Hematopoietic multipotent progenitor cell treated with erythropoietin and hydrocortisone succinate and interleukin-3 and kit ligand, for 4 days (in vitro differentiated cells): ENCODE measurements around the gene SELENON.

ENCODE experiments used
- DNase-seq: peaks from one replicate; pipeline ENCODE4 v3.0.0-alpha.2; 2015

The SELENON gene

GRCh38 chr1:25799935-25800702, at the start of gene SELENON:
Gene SELENON, plus strand, starts transcription at chr1:25800193. Its CDS starts 38 bp downstream, at chr1:25800231.
- peak; percentile 75 for DNase-seq

- DNase-seq: no peak
Measured at GRCh38 chr1:25750923-25751605, 48.9 kb upstream of the SELENON start.

GRCh38 chr1:25754470-25755181, 45.4 kb upstream of the SELENON start:
- peak; percentile 52 for DNase-seq

GRCh38 chr1:25755475-25756125, 44.4 kb upstream of the SELENON start:
- DNase-seq: no peak

GRCh38 chr1:25756215-25756614, 43.8 kb upstream of the SELENON start:
- DNase-seq: peak; percentile 57

- no peak for DNase-seq
Measured at GRCh38 chr1:25757151-25757845, 42.7 kb upstream of the SELENON start.

- DNase-seq: no peak
Measured at GRCh38 chr1:25757846-25758185, 42.2 kb upstream of the SELENON start.

- DNase-seq: no peak
Measured at GRCh38 chr1:25758466-25759070, 41.4 kb upstream of the SELENON start.

GRCh38 chr1:25760122-25760719, 39.8 kb upstream of the SELENON start:
- no peak for DNase-seq

- DNase-seq: peak; percentile 85
Measured at GRCh38 chr1:25760871-25761270, 39.1 kb upstream of the SELENON start.

GRCh38 chr1:25763493-25763892, 36.5 kb upstream of the SELENON start:
- no peak for DNase-seq

- peak; percentile 63 for DNase-seq
Measured at GRCh38 chr1:25765136-25765922, 34.7 kb upstream of the SELENON start.

GRCh38 chr1:25765923-25766589, 33.9 kb upstream of the SELENON start:
- DNase-seq: peak; percentile 74

- no peak for DNase-seq
Measured at GRCh38 chr1:25766721-25767436, 33.1 kb upstream of the SELENON start.

- DNase-seq: no peak
Measured at GRCh38 chr1:25767437-25767770, 32.6 kb upstream of the SELENON start.

- DNase-seq: no peak
Measured at GRCh38 chr1:25768999-25769398, 31.0 kb upstream of the SELENON start.

GRCh38 chr1:25769625-25770383, 30.2 kb upstream of the SELENON start:
- no peak for DNase-seq

- DNase-seq: no peak
Measured at GRCh38 chr1:25770541-25771220, 29.3 kb upstream of the SELENON start.
